ENCODE measurements around the gene CACNA1C.

The CACNA1C gene

DNA sequence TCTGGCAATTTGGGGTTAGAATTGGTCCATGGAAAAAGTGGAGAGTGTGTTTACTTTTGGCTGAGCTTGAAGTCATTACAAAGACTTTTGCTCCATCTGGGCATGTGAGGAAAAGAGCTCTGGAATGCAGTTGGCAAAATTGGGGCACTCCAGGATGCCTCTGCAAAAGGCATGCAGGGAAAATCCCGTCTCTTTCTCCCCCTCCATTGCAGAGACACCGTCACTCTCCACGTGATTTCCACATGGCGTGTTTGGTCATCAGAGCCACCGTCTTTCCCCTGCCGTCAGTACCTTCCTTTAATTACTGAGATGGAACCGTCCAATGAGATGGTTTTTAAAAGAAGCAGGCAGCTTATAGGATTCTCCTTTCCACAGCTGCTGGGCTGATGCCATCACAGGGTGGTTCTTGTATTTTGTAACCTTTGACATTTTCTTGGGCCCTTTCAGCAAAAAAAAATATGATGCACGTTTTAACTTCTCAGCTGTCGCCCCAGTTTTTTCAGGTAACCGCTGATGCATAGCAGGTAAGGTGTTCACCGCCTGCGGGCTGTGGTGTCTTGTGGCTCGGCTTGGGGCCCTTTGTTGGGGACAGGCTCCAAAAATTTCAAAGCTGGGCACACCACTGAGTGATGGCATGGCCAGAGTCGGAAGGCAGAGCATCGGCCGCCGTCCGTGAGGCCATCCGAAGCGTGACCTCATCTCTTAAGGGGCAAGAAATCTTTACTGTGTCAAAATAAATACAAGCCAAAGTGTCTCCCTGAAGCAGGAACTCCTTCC lies 68.4 kb downstream of the CACNA1C start:
- TF ChIP-seq GATA3 (IDR thresholded peaks at IDR 0.05; ENCODE audit: low read depth, low read length) = no peak
- no peak for TF ChIP-seq GATA2 (IDR thresholded peaks at IDR 0.05; ENCODE audit: low read depth, low read length)

DNA sequence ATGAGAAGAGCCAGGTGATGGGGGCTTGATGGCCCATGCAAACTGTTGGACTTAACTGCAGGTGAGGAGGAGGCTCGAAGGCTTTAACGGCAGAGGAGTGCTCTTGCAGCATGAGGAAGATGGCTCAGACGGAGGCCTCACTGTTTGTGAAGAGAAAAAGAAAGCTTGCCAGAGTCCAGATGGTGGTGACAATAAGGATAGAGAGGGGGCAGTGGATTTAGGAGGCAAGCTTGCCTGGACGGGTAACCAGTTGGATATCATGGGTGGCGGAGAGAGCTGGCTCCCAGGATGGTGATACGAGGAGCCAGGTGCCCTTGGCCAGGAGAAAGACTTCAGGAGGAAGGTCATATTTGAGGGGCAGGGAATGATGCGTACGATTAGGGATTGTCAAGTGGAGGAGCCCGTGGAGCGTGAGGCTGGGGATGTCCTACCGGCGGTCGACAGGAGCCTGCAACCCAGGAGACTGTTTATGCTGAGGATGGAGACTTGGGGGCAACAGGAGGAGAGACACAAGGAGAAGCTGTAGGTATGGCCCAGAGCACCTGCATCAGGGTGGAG lies 71.8 kb downstream of the CACNA1C start:
- TF ChIP-seq GATA3 (IDR thresholded peaks at IDR 0.05; ENCODE audit: low read depth, low read length) (no peak), GATA2 (IDR thresholded peaks at IDR 0.05; ENCODE audit: low read depth, low read length) (no peak)

DNA sequence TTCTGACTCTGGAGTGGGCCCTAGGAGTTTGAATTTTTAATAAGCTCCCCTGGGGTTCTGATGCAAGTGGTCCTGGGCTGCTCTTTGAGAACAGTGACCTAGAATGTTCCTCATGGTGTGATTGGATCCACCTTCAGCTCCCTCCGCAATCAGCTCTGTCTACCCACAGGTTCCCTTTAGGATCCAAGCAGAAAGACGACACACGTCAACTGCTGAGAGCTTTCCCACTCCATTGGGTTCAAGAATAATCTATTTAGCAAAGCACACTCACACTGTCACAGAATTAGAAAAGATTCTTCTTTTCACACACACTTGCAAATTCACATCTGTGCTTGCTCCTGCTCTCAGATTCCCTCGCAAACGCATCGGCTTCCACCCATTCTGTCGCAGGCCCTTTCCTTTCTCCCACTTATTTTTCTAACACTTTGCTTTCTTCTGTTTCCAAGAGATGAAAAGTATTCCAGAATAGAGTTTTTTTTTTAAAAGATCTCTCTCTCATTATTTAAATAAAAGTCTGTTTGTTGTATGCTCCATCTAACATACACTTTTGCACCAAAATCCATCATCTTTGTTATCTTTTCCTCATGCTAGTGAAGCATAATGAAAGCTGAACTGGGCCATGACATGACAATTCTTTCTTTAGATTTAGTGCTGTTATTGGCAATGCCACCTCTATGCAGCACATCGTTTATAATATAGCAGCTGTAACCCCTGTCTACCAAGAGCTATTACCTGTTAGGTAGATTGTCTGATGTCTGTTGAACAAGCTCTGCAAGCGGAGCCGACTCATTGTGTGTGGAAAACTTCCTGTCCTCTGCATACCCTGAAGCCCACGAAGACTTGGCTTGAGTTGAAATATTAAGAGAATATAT lies 73.1 kb downstream of the CACNA1C start:
- TF ChIP-seq GATA2 (IDR thresholded peaks at IDR 0.05; ENCODE audit: low read depth, low read length) (no peak), GATA3 (IDR thresholded peaks at IDR 0.05; ENCODE audit: low read depth, low read length) (no peak)

DNA sequence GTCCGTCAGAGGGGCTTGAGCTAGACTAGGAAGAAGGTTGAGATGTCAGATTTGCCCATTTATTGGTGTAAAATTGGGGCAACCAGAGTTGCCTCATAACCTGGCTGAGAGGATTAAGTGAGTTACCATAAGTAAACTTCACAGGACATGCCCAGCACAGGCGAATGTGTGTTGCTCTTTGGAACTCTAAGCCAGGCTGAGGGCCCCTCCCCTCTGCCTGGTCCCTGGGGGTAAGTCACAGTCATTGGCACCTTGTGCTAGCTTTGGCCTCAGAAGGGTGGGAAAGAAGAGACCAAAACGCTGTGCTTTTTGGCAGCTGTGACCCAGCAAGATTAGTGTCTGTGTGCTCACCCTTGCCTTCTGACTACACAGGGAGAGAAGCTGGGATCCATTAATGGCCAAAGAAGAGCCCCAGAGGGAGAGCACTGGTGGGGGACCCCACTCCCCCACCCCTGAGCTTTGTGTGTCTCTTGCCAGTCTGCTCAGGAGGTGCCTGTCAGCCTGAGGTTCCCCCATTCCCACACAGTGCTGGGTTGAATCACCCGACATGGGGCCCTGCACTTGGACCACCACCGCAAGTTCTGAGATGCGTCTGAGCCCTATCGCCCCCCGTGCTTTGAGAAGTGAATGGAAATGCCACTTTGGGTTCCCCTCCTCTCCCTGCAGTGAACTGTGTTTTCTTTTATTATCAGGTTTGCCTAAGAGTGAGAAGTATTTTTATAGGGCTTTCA lies 74.1 kb downstream of the CACNA1C start:
- TF ChIP-seq GATA3 (IDR thresholded peaks at IDR 0.05; ENCODE audit: low read depth, low read length) (no peak), GATA2 (IDR thresholded peaks at IDR 0.05; ENCODE audit: low read depth, low read length) (no peak)

DNA sequence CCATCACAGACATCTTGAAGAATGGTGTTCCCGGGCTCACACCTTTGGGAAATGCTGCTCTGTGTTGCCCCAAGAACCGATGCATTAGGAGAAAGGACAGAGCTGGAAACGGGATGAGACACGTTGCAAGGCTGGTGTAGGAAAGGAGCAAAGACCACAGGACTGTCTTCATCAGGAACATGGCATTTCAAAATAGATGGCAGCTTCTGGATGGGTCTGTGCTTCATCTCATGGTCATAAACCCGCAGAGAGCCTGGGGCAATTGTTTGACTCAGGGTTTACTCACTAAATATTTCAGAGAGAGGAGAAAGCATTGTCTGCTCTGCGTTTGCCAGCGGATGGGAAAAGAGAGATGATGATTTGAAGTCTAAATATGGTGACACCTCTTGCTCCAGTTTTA lies 76.3 kb downstream of the CACNA1C start:
- TF ChIP-seq GATA3 (IDR thresholded peaks at IDR 0.05; ENCODE audit: low read depth, low read length) (no peak), GATA2 (IDR thresholded peaks at IDR 0.05; ENCODE audit: low read depth, low read length) (no peak)

DNA sequence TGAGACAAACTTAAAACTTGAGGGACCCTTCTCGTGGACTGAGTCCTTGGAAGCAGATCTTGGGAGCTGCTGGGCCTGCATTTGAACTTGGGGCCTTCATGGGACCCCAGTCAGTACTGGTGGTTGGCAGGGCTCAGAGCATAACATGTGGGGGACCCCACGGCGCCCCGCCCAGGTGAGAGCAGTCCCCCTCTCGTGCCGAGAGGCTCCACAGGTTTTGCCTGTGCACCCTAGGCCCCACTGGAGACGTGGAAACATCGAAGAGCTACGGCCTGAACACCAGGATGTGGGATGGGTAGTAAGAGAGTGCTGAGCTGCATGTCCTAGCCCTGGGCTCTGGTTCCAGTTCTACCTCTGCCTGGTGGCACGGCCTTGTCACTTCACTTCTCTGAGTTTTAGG lies 84.1 kb downstream of the CACNA1C start:
- TF ChIP-seq GATA3 (IDR thresholded peaks at IDR 0.05; ENCODE audit: low read depth, low read length) = no peak

DNA sequence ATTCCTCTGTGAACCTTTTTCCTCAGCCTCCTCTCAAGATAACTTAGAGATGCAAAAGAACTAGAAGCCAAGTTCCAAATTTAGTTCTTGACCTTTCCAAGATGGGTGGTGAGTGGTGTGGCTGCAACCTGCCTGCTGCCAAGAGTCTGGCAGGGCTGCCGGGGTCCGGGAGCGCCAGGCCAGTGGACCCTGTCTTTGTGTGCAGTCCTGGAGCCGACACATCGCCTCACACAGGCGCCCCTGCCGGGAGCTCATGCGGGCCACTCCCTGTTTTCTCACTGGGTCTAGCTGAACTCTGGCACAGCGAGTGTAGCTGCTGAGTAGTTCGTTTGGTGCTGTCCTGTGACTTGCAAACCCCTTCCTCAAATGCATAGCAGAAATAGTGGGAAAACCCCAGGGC lies 84.9 kb downstream of the CACNA1C start:
- TF ChIP-seq GATA2 (IDR thresholded peaks at IDR 0.05; ENCODE audit: low read depth, low read length) (no peak), GATA3 (IDR thresholded peaks at IDR 0.05; ENCODE audit: low read depth, low read length) (no peak)

DNA sequence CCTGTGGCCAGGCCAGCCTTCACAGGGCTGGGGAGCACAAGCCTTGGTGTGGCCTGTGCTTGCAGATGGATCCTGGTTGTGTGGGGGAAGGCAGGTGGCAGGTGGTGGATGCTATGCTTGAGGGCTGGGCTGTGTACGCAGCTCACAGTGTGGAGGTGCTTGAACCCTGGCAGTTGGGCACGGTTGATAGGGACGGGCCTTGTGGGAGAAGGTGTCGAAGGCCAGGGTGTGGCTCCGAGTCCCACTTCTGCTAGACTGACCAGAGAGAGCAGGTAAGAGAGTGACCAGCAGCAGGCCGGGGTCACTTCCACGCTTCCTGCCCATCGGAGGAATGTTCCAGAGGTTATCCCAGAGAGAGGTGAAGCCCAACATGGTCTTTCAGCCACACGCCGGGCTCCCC lies 85.5 kb downstream of the CACNA1C start:
- TF ChIP-seq GATA3 (IDR thresholded peaks at IDR 0.05; ENCODE audit: low read depth, low read length) (no peak), GATA2 (IDR thresholded peaks at IDR 0.05; ENCODE audit: low read depth, low read length) (no peak)

DNA sequence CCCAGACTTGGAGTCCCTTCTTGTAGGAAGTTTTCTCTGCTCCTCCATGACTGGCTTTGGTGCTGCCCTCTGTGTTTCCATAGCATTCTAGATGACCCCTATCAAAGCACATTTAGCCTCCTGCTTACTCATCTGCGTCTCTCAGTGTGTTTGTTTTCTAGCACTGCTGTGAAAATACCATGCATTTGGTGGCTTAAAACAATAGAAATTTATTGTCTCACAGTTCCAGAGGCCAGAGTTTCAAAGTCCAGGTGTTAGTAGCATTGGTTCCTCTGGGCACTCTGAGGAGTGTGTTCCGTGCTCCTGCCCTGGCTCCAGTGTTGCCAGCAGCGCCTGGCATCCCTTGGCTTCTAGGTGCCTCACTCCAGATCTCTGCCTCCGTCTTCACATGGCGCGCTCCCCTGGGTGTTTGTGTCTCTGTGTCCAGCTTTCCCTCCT lies 86.1 kb downstream of the CACNA1C start:
- TF ChIP-seq GATA3 (IDR thresholded peaks at IDR 0.05; ENCODE audit: low read depth, low read length) (no peak), GATA2 (IDR thresholded peaks at IDR 0.05; ENCODE audit: low read depth, low read length) (no peak)

DNA sequence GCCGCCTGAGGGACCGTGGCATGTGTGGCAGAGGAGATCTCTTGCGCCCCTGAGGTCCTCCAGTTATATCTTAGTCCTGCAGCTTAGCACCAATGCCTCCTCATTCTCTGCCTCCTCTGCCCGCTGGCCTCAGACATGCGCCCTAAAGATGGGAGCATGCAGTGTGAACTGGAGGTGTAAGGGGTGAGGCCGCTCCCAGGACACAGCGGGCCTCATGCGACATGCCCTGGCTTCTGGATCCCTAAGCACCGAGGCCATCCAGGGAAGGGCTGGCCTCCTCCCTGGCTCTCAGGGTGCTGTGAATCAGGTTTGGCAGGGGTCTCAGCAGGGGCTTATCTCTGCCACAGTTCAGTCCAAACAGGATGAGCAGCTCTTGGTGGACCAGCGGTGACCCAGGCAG lies 86.9 kb downstream of the CACNA1C start:
- no peak for TF ChIP-seq GATA2 (IDR thresholded peaks at IDR 0.05; ENCODE audit: low read depth, low read length)
- no peak for TF ChIP-seq GATA3 (IDR thresholded peaks at IDR 0.05; ENCODE audit: low read depth, low read length)

DNA sequence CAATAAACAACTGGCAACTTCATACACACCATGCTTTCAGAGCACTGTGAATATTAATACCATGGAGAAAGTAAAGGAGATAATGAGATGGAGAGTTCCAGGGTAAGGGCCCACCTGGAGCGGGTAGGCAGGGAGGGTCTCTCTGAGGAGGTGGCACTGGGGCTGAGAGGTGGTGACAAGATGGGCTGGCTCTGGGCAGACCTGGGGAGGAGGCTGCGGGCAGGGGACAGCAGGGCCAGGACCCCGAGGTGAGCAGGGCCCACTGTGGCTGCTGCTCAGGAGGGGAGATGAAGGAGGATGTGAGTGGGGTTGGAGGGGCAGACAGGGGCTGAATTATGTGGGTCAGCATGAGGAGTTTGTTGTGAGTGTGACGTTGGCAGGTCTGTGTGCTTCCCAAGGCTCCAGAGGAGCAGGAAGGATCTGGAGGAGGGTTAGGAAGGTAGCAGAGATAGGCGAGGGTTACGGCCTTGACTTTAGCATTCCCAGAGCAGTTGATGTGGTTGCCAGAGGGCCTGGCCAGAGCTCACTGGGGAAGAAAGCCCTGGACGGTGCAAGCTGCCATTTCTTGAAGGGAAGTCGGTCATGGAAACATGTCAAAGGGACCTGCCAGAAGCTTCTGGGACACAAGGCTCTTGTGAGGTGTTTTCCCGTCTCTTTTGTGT lies 88.2 kb downstream of the CACNA1C start:
- TF ChIP-seq GATA2 (IDR thresholded peaks at IDR 0.05; ENCODE audit: low read depth, low read length) (no peak), GATA3 (IDR thresholded peaks at IDR 0.05; ENCODE audit: low read depth, low read length) (no peak)

DNA sequence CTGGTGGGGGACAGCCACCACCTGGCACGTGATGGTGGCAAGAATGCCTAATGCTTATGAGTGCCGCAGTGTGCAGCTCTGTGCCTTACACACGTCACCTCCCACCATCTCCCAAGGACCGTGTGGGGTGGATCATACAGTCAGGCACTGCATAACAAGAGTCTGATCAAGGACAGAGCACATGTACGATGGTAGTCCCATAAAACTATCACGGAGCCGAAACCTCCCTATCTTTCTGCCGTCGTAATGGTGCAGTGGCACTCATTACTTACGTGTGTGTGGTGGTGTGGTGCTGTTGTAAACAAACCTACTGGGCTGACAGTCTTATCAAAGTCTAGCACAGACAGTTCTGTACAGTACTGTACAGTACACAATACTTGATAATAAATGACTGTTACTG lies 89.3 kb downstream of the CACNA1C start:
- TF ChIP-seq GATA3 (IDR thresholded peaks at IDR 0.05; ENCODE audit: low read depth, low read length) (no peak), GATA2 (IDR thresholded peaks at IDR 0.05; ENCODE audit: low read depth, low read length) (no peak)

DNA sequence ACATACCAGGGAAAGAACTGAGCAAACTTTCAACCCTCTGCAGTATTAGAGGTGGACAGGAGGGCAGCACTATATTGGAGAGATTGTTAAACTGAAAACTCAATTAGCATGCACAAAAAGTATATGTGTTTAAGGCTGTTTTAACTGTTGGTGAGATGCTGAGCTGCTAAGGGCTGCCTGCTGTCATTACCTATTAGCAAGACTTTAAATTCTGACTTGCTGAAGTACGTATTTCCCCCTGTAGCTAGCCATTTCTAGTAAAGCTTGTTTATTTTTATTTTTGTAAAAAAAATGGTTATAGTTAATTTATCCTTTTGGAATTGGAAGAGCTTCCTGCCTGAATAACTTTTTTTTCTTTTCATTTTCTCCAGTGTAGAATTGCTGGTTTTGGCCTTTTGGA lies 92.2 kb downstream of the CACNA1C start:
- TF ChIP-seq GATA2 (IDR thresholded peaks at IDR 0.05; ENCODE audit: low read depth, low read length) (no peak), GATA3 (IDR thresholded peaks at IDR 0.05; ENCODE audit: low read depth, low read length) (no peak)
